Heart right ventricle (tissue), 16 donors: ENCODE data around the gene RHEB. TPM values are rescaled to one million over a fixed set of nuclear protein-coding genes. Genes with fewer than 3 reads are reported as not detected.

Source experiments
- ATAC-seq, 8 donors: fragments of 200-7000 bp; cut with Tn5 transposase; one replicate each; pipeline ENCODE4 v1.9.1; 2020; ENCODE audit warnings: mild to moderate bottlenecking in 8 of 8, moderate library complexity in 8 of 8, moderate number of reproducible peaks in 1 of 8
- DNase-seq, 2 donors: peaks; one replicate each; pipeline ENCODE4 v3.0.0-alpha.2; 2020
- H3K27ac ChIP-seq, 10 donors: fragments of 200-600 bp; sonication (generic) in 2 of 10; one replicate each; pipeline versions ENCODE4 v1.5.0 to v1.8.0; 2020 to 2022; ENCODE audit warnings: mild to moderate bottlenecking in 3 of 10
- H3K27me3 ChIP-seq, 7 donors: fragments of 200-600 bp; one replicate each; pipeline ENCODE4 v1.8.0; 2021 to 2022; ENCODE audit warnings: mild to moderate bottlenecking in 2 of 7
- H3K36me3 ChIP-seq, 9 donors: fragments of 200-600 bp; sonication (generic) in 1 of 9; one replicate each; pipeline versions ENCODE4 v1.5.0 to v1.8.0; 2020 to 2022; ENCODE audit warnings: mild to moderate bottlenecking in 2 of 9
- H3K4me1 ChIP-seq, 9 donors: fragments of 200-600 bp; sonication (generic) in 1 of 9; one replicate each; pipeline versions ENCODE4 v1.5.0 to v1.8.0; 2020 to 2022; ENCODE audit warnings: mild to moderate bottlenecking in 4 of 9
- H3K4me3 ChIP-seq, 10 donors: fragments of 200-600 bp; sonication (generic) in 2 of 10; one replicate each; pipeline versions ENCODE4 v1.5.0 to v1.8.0; 2020 to 2022; ENCODE audit warnings: mild to moderate bottlenecking in 7 of 10, moderate library complexity in 2 of 10
- H3K9me3 ChIP-seq, 11 donors: fragments of 200-600 bp in 10 of 11; sonication (generic) in 2 of 11; one replicate each; pipeline versions ENCODE4 v1.5.0 to v1.8.0; 2013 to 2022; ENCODE audit warnings: mild to moderate bottlenecking in 2 of 11, control low read depth in 1 of 11, moderate library complexity in 1 of 11
- CTCF ChIP-seq, 9 donors: fragments of 200-600 bp; sonication (generic) in 2 of 9; IDR thresholded peaks; one replicate each; pipeline versions ENCODE4 v1.5.0 to v1.8.0; 2021 to 2022; ENCODE audit warnings: antibody characterized with exemption in 9 of 9, mild to moderate bottlenecking in 5 of 9, moderate library complexity in 1 of 9
- WGBS, 2 donors: extraction: QIAGEN DNeasy Blood & Tissue Kit; methylation state at CpG; one replicate each; pipeline ENCODE4 v1.1.7; 2013; ENCODE audit warnings: inconsistent platforms in 1 of 2; 5-methylcytosine and 5-hydroxymethylcytosine counted together
- intact Hi-C, 10 donors: fragments of 100-400 bp; cut with DNase I; formaldehyde crosslinking; loops; one replicate each; pipeline versions ENCODE4 v1.11.1 to v1.14.2; 2022
- polyA plus RNA-seq, 2 donors: library from polyadenylated mRNA; stranded (reverse); fragments of 200-250 nt; gene quantifications; one replicate each; pipeline ENCODE4 v1.2.3, GENCODE V29; 2013
- total RNA-seq, 10 donors: library from RNA; stranded (reverse); fragmentation: NEBNext Ultra II Directional in 3 of 10; extraction: Animal tissue kit (Norgen Biotek cat#: 25700) in 3 of 10; gene quantifications; one replicate each; pipeline versions ENCODE4 v1.2.1 to v1.2.4, GENCODE V29; 2021 to 2023
- donor health status: Arrhythmogenic right ventricular cardiomyopathy.
- donor health status: ischemic (EF 13 %, LVEDD 7.1; RV severe dilation, severe dysfunction).
- donor health status: healthy with polysubstance abuse.
- donor health status: DM: no; HTN: yes; CAD: no.
- donor health status: DM: no; HTN: no; CAD: no.
- donor health status: ischemic (EF 25% LVEDD 6.9; RV normal size, moderate dysfunction).
- donor health status: ischemic (EF 25% LVEDD 5.7; RV mildly dilated, moderate dysfunction).
- donor health status: healthy.
- donor health status: DM: yes; HTN: yes; CAD: no.
- donor health status: Ischemic cardiomyopathy.
- donor health status: ischemic (EF 35%, LVEDD 5.7; RV mildly dilated, moderate dysfunction).
- donor health status: nonischemic (EF 11% LVEDD 7.7; RV severe dilation, severe dysfunction).
- donor health status: DM: yes; HTN: yes; CAD: no.
- donor health status: PGD.
- donor health status: ischemic (EF 29% LVEDD 5.4; RV normal size, mild dysfunction).
- donor health status: nonischemic (EF 23%, LVEDD 6.1; RV moderate dilation, normal function).

RHEB gene
- total and polyA plus RNA-seq, 12 donors = 56.0 to 174 (median 104) TPM

- intact Hi-C loops = loop anchor here in 3 of 10 donors (10.0 kb wide), 2 partner anchors 173 to 303 kb away; no protein-coding TSS in a partner anchor
- Histone ChIP-seq H3K4me3 (no peak overlapping the region), H3K27me3 (no peaks in the 10 kb centered on the region), H3K36me3 (no peaks in the 10 kb centered on the region), H3K4me1 (peaks cover 0 to 13% (median 5%) of the 10 kb centered on the region in 9 donors), H3K9me3 (no peaks in the 10 kb centered on the region), H3K27ac (no peak overlapping the region)
- DNase-seq (no peak), ATAC-seq (no peak)
- 86 to 88% methylated on average over 23 of the region's 23 CpGs for WGBS, 2 donors
- TF ChIP-seq CTCF (IDR thresholded peaks at IDR 0.05) = no peak
Observed at GRCh38 chr7:151451626-151452571, 67.8 kb downstream of the RHEB start.

GRCh38 chr7:151451156-151451555, 68.5 kb downstream of the RHEB start:
- no peak for ATAC-seq
- no peak overlapping the region for H3K27ac ChIP-seq
- no peaks in the 10 kb centered on the region for H3K36me3 ChIP-seq
- H3K9me3 ChIP-seq = no peaks in the 10 kb centered on the region
- no peaks in the 10 kb centered on the region for H3K27me3 ChIP-seq
- no peak overlapping the region for H3K4me3 ChIP-seq
- DNase-seq = no peak
- WGBS, 2 donors = 82 to 91% methylated on average over 5 of the region's 5 CpGs
- no peak for TF ChIP-seq CTCF (IDR thresholded peaks at IDR 0.05)
- peaks cover 0 to 13% (median 4%) of the 10 kb centered on the region in 9 donors for H3K4me1 ChIP-seq
- intact Hi-C loops = loop anchor here in 3 of 10 donors (10.0 kb wide), 2 partner anchors 174 to 304 kb away; no protein-coding TSS in a partner anchor

GRCh38 chr7:151449990-151450389, 69.7 kb downstream of the RHEB start:
- Histone ChIP-seq H3K4me1 (peaks cover 0 to 13% (median 4%) of the 10 kb centered on the region in 9 donors), H3K27ac (no peak overlapping the region), H3K27me3 (no peaks in the 10 kb centered on the region), H3K36me3 (no peaks in the 10 kb centered on the region), H3K9me3 (no peaks in the 10 kb centered on the region), H3K4me3 (no peak overlapping the region)
- TF ChIP-seq CTCF (IDR thresholded peaks at IDR 0.05) = no peak
- 87 to 89% methylated on average over 9 of the region's 9 CpGs for WGBS, 2 donors
- intact Hi-C loops = loop anchor here in 9 of 10 donors (2.0 to 10.0 kb wide), 8 partner anchors 81 to 307 kb away; no protein-coding TSS in a partner anchor
- ATAC-seq (no peak), DNase-seq (no peak)
